HG02763 (cell line): Measurements from ENCODE around the gene LY6G6C.

ENCODE experiments used
- ATAC-seq: cut with Tn5 transposase; IDR thresholded peaks from one replicate; pipeline ENCODE4 v1.9.1; 2021; ENCODE audit warnings: mild to moderate bottlenecking, moderate library complexity; ENCODE audit not compliant: unreplicated experiment

LY6G6C gene

GRCh38 chr6:31727717-31728671 is 6.4 kb upstream of the LY6G6C start:
- no peak for ATAC-seq

- ATAC-seq = peak; percentile 48
These were observed 5.6 kb upstream of the LY6G6C start for GRCh38 chr6:31727034-31727716.

- ATAC-seq = no peak
These were observed 4.2 kb upstream of the LY6G6C start for GRCh38 chr6:31725502-31726350.

GRCh38 chr6:31723980-31724691 is 2.6 kb upstream of the LY6G6C start:
- ATAC-seq = no peak

GRCh38 chr6:31723245-31723979 is 1.9 kb upstream of the LY6G6C start, which contains the start of gene MPIG6B:
Gene MPIG6B, plus strand, starts transcription at chr6:31723373. Its CDS starts 11 bp downstream, at chr6:31723384.
- ATAC-seq = no peak

GRCh38 chr6:31722173-31722572 is 627 bp upstream of the LY6G6C start:
- ATAC-seq = no peak

- ATAC-seq = no peak
These were observed 1.3 kb downstream of the LY6G6C start for GRCh38 chr6:31720196-31720770.

- no peak for ATAC-seq
These were observed 2.5 kb downstream of the LY6G6C start for GRCh38 chr6:31719001-31719400.

GRCh38 chr6:31718265-31718664 is 3.3 kb downstream of the LY6G6C start:
- ATAC-seq = no peak

GRCh38 chr6:31717499-31718222 is 3.9 kb downstream of the LY6G6C start:
- no peak for ATAC-seq

GRCh38 chr6:31715022-31715958 is 6.3 kb downstream of the LY6G6C start, which contains the start of gene LY6G6D:
Gene LY6G6D, plus strand, starts transcription at chr6:31715348. Its CDS starts 8 bp downstream, at chr6:31715356.
- no peak for ATAC-seq

- ATAC-seq = no peak
These were observed 7.4 kb downstream of the LY6G6C start for GRCh38 chr6:31713991-31714684.

GRCh38 chr6:31713465-31713864 is 8.1 kb downstream of the LY6G6C start:
- no peak for ATAC-seq

GRCh38 chr6:31712296-31712695 is 9.2 kb downstream of the LY6G6C start:
- no peak for ATAC-seq

GRCh38 chr6:31711233-31711632 is 10.3 kb downstream of the LY6G6C start:
- ATAC-seq = no peak

- ATAC-seq = no peak
These were observed 10.9 kb downstream of the LY6G6C start for GRCh38 chr6:31710523-31711219.
